Heart left ventricle (tissue), 13 donors: Measurements from ENCODE around the gene LANCL1.
"Not testable (repeated sequence)": the region's sequence is repeated elsewhere in the genome, so short reads cannot be mapped to it uniquely, and the experiment has no call there.

Source experiments
- CTCF ChIP-seq, 12 donors: fragments of 200-600 bp; sonication (generic) in 4 of 12; IDR thresholded peaks; one replicate each; pipeline versions ENCODE4 v1.5.0 to v1.8.0; 2018 to 2022; ENCODE audit warnings: antibody characterized with exemption in 12 of 12, mild to moderate bottlenecking in 5 of 12
- POLR2A ChIP-seq, 2 donors: fragments of 450-650 bp; IDR thresholded peaks; one replicate each; pipeline ENCODE4 v1.6.1; 2017; ENCODE audit warnings: antibody characterized with exemption in 2 of 2, mild to moderate bottlenecking in 2 of 2, moderate library complexity in 2 of 2
- donor health status: ischemic (EF 13 %, LVEDD 7.1; RV severe dilation, severe dysfunction).
- donor health status: DM: no; HTN: yes; CAD: no.
- donor health status: DM: no; HTN: no; CAD: no.
- donor health status: ischemic (EF 25% LVEDD 6.9; RV normal size, moderate dysfunction).
- donor health status: ischemic (EF 25% LVEDD 5.7; RV mildly dilated, moderate dysfunction).
- donor health status: ischemic (EF 35%, LVEDD 5.7; RV mildly dilated, moderate dysfunction).
- donor health status: nonischemic (EF 11% LVEDD 7.7; RV severe dilation, severe dysfunction).
- donor health status: DM: yes; HTN: yes; CAD: no.
- donor health status: PGD.
- donor health status: ischemic (EF 29% LVEDD 5.4; RV normal size, mild dysfunction).
- donor health status: nonischemic (EF 23%, LVEDD 6.1; RV moderate dilation, normal function).

DNA sequence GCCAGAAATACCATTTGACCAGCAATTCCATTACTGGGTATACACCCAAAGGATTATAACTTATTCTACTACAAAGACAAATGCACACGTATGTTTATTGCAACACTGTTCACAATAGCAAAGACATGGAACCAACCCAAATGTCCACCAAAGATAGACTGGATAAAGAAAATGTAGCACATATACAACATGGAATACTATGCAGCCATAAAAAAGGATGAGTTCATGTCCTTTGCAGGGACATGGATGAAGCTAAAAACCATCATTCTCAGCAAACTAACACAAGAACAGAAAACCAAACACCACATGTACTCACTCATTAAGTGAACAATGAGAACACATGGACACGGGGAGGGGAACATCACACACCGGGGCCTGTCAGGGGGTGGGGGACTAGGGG is 25.6 kb downstream of the LANCL1 start:
- not testable (repeated sequence) for TF ChIP-seq CTCF, POLR2A (IDR thresholded peaks at IDR 0.05)
